Kasumi-1 (cell line): ENCODE data around the gene IDUA.
"Not testable (repeated sequence)": the region's sequence is repeated elsewhere in the genome, so short reads cannot be mapped to it uniquely, and the experiment has no call there.

Source experiments
- DNase-seq, 2 experiments: peaks; one replicate each; lab custom pipeline; 2025; lab: John Stamatoyannopoulos, UW

The IDUA gene

DNA sequence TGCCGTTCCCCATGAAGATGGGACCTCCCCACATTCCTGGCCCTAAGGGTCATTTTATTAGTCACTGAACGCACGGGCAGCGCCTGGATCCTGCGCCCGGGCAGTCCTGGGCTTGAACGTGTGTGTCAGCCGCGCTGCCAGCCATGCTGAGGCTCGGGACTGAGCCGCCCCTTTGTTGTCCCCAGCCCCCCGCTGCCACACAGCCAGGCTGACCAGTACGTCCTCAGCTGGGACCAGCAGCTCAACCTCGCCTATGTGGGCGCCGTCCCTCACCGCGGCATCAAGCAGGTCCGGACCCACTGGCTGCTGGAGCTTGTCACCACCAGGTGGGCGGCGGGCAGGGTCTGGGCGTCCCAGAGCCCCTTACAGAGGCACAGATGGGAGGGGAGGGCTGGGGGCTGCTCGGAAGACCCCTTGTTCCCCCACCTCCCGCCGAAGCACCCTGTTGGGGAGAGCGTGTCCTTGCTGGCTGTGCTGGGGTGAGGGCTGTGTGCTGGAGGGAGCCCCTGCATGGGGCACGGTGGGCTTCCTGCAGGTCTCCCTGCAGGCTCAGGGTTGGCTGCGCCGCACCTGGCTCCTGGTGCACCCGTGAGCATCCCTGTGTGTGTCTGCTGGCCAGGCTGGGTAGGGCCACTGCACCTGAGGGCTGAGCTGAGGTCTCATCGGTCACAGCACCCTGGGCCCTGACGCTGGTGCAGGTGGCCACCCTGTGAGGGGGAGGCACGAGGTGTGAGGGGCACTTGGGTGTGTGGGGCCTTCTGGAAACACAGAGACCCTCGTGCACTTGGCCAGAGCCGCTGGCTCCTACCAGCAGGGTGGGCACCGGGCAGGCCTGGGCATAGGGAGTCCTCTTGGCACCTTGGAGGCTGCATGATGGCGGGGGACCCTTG, 1.0 kb downstream of the IDUA start:
- no peak for DNase-seq

- DNase-seq, result no peak
These were observed 2.2 kb downstream of the IDUA start for GRCh38 chr4:988726-989721.

DNA sequence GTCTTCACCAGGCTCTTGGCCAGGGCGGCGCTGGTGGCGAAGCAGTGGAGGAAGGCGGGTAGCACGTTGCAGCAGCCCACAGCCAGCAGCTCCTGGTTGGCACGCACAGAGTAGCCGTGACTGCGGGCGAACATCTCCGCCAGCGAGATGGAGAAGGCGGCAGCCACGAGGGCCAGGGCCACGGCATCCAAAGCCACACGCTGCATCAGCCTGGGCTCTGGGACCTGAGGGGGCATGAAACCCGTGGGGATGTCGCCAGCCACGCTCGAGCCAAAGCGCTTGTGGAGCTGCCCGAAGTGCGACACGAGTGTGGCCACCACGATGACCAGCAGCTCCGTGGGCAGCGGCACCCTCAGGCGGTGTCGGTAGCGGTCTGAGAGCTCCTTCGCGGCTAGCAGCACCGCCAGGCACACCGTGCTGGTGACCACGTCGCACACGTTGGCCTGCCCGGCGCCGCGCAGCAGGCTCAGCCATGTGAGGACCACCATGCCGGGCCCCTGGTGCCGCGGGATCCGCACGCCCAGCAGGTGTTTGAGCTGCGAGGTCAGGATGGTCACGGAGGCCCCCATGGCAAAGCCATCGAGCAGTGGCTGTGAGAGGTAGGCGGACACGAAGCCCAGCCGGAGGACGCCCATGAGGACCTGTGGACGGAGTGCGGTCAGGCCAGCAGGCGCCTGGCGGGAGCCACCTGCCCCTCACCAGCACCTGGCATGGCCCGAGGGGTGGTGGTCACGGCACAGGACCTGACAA, 3.1 kb downstream of the IDUA start:
- DNase-seq, result no peak

GRCh38 chr4:990746-991367, 4.0 kb downstream of the IDUA start:
- DNase-seq, result no peak

- DNase-seq, result no peak
These were observed 4.8 kb downstream of the IDUA start for GRCh38 chr4:991451-992296.

DNA sequence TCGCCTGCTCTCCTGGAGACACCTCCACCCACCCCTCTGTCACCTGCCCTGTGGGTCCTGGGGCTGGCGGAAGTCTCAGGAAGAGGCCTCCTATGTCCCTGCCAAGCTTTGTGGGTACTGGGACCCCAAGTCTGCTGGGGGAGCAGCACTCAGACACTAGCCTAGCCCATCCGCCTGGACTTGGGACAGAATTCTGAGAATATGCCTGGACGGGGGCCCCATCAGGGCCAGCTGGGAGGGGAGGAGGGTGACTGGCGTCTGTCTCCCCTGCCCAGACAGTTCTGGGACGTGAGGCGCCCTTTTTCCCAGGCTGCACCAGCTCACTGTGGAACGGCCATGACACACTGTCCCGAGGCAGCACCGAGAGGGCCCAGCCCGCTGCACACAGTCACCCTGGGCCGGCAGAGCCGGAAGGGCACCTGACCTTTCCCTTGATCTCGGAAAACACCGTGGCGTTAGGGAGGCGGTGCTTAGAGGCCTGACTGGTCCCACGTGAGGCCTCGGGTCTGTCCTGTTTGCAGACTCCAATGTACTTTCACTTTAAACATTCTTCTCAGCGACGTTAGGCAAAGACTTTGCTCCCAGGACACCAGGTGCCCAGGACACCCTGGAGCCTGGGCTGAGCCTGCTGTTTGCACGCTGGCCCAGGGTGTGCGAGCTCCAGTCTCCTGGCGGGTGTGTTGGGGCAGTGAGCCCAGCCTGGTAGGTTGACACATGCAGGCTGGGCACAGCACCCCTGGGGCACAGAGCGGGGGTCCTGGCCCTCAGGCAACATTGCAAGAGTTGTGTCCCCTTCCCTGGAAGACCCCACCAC, 5.7 kb downstream of the IDUA start:
- DNase-seq, result no peak

- no peak for DNase-seq
These were observed 6.5 kb downstream of the IDUA start, which contains the start of gene SLC26A1 for GRCh38 chr4:993111-994029. Gene SLC26A1 (minus strand): TSS chr4:993404. CDS start chr4:991703, 1,701 bp downstream.

DNA sequence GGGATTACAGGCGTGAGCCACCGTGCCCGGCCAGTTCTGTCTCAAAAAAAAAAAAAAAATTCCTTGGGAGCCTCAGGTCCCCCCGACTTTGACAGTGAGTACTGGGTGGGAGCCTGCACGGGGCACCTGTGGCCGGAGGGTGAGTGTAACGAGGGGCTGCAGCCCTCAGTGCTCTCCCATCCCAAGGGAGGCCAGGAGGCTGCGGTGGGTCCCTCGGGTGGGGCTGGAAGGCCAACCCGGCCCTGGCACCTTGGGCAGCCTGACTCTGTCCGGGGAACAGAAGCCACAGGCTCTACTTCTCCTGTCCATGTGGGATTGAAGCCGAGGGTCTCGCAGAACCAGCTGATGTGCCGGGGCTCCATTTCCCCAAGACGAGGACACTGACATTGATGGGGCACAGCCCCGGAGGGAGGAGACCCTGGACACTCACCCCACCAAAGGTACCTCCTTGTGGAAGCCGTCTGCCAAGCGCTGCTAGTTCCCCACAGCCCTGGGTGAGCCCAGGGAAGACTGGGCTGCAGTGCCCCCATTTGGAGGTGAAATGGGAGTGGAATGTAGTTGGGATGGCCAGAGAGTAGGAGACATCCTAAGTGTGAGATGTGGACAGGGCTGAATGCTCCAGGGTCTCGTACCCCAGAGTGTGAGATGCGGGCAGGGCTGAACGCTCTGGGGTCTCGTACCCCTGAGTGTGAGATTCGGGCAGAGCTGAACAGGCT, 8.6 kb downstream of the IDUA start:
- no peak for DNase-seq

DNA sequence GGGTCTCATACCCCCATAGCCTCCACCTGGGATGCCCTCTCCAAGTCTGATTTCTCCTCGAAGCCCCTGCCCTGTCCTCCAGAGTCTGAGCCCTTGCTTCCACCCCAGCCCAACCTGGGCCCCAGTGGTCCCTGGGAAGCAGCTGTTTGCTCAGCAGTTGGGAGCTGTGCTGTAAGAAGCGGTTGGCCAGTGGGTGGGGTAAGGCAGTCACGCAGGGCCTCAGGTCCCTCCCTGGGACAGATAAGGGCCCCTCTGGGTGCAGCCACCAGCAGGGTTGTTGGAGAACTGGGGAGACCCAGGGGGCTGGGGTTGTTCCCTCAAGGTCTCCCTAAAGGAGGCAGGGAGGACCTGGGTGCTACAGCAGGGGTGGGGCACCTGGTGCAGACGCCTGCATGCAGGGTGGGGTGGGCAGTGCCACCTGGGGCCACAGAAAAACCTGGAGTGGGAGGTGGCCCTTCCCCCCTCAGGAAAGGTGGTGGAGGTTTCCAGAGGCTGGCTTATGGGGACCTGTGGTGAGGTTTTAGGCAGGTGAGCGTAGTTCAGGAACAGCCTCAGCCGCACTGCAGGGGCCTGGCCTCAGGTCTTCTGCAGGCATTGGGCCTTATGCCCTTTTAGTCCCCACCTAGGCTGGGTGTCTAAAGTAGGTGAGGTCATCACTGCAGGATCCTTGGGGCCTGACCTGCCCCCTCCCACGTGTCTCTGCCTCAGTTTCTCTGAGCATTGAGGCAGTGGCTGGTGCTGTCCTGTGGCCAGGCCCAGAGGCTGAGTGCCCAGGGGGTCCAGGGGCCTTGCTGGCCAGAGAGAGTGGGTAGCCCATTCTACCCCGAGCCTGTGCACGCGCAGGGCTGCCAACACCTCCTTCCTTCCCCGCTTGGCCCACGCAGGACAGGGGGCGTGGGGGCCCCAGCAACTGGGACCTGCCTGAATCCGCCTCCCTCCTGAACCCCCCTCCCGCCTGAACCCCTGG, 9.5 kb downstream of the IDUA start:
- no peak for DNase-seq

- DNase-seq, result peak in 1 of 2 experiments; percentile 12
These were observed 10.1 kb downstream of the IDUA start for GRCh38 chr4:996997-997374.

- DNase-seq, result no peak
These were observed 10.7 kb downstream of the IDUA start for GRCh38 chr4:997375-998071.

- no peak for DNase-seq
These were observed 11.3 kb downstream of the IDUA start for GRCh38 chr4:998096-998691.

DNA sequence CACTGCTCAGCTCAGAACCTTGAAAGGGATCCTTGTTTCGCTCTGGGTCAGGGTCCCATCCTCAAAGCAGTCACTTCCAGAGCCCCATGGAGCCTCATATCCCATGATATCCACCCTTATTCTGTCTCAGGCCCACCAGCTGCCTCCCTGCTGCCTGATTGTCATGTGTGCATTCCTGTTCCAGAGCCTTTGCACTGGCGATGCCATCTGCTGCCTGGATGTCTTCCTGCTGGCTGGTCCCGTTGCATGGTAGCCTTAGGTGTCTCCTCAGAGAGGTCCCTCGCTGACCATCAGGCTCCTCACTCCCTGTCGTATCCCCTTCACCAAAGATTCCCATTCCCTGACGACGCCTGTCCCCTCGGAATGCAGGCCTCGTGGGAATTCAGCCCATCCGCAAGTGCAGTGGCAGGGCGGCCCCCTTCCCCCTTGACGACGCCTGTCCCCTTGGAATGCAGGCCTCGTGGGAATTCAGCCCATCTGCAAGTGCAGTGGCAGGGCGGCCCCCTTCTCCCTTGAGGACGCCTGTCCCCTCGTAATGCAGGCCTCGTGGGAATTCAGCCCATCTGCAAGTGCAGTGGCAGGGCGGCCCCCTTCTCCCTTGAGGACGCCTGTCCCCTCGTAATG, 12.5 kb downstream of the IDUA start:
- DNase-seq, result not testable (repeated sequence)

DNA sequence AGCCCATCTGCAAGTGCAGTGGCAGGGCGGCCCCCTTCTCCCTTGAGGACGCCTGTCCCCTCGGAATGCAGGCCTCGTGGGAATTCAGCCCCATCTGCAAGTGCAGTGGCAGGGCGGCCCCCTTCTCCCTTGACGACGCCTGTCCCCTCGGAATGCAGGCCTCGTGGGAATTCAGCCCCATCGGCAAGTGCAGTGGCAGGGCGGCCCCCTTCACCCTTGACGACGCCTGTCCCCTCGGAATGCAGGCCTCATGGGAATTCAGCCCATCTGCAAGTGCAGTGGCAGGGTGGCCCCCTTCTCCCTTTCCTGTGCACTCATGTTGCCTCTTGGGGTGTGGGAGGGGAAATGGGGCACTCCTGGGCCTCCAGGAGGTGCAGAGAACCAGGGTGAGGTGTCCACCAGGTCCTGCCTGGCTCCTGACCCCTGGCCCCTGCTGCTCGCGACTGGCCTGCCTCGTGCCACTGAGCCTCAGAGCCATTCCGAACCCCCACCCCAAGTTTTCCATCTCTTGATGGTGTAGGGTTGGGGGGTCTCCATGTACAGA, 13.1 kb downstream of the IDUA start:
- DNase-seq, result no peak
